Measurements from ENCODE around the gene MPRIP.

The MPRIP gene

GRCh38 chr17:17161121-17161520, 118.9 kb downstream of the MPRIP start:
- FAIRE-seq (no peak), DNase-seq (ENCODE audit: low spot score) (no peak)

DNA sequence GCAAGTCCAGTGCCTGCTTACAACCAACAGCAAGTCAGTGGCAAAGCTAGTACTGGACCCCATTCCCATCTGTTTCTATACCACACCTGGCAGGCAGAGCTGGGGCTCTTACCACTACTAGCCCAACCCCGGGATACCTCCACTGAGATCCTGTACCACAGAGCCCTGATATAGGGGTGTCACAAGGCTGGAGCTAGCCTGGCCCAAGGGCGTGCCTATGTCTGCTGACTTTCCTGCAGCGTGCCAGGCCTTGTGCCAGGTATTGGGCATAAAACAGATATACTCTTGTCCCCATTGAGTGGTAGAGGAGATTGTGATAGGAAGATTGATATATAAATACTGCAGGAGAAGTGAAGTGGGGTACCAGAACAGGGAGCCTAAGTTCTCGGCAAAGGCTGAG, 119.5 kb downstream of the MPRIP start:
- FAIRE-seq: no peak

GRCh38 chr17:17164156-17164555, 121.9 kb downstream of the MPRIP start:
- FAIRE-seq (no peak), DNase-seq (ENCODE audit: low spot score) (no peak)

More for the DNA sequence above, 119.5 kb downstream of the MPRIP start:
- DNase-seq (ENCODE audit: low spot score): no peak

DNA sequence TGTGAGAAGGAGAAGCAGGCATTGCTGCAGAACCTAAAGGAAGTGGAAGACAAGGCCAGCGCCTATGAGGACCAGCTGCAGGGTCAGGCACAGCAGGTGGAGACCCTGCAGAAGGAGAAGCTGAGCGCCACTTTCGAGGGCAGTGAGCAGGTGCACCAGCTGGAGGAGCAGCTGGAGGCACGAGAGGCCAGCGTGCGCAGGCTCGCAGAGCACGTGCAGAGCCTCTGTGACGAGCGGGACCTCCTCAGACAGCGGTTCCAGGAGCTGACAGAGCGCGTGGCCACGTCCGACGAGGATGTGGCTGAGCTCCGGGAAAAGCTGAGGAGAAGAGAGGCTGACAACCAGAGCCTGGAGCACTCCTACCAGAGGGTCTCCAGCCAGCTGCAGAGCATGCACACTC, 122.4 kb downstream of the MPRIP start:
- DNase-seq (ENCODE audit: low spot score) (no peak), FAIRE-seq (no peak)

- FAIRE-seq (no peak), DNase-seq (ENCODE audit: low spot score) (no peak)
These were observed 123.5 kb downstream of the MPRIP start for GRCh38 chr17:17165666-17166308.

DNA sequence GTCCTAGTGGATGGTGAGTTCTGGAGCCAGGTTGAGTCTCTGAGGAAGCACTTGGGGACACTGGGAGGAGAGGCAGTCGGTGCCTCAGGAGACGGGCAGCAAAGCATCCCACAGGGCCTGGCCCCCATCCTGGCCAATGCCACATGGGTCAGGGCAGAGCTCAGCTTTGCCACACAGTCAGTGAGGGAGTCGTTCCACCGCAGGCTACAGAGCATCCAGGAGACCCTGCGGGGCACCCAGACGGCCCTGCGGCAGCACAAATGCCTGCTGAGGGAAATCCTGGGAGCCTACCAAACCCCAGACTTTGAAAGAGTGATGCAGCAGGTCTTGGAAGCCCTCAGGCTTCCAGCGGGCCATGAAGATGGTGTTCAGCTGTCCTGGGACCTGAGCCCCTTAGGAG, 124.2 kb downstream of the MPRIP start:
- FAIRE-seq (no peak), DNase-seq (ENCODE audit: low spot score) (no peak)

DNA sequence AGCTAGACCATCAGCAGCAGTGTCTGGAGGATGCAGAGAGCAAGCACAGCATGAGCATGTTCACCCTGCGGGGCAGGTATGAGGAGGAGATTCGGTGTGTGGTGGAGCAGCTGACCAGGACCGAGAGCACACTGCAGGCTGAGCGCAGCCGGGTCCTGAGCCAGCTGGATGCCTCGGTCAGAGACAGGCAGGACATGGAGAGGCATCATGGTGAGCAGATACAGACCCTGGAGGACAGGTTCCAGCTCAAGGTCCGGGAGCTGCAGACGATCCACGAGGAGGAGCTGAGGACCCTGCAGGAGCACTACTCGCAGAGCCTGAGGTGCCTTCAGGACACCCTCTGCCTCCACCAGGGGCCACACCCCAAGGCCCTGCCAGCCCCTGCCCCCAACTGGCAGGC, 125.1 kb downstream of the MPRIP start:
- FAIRE-seq (peak; percentile 23), DNase-seq (ENCODE audit: low spot score) (no peak)

DNA sequence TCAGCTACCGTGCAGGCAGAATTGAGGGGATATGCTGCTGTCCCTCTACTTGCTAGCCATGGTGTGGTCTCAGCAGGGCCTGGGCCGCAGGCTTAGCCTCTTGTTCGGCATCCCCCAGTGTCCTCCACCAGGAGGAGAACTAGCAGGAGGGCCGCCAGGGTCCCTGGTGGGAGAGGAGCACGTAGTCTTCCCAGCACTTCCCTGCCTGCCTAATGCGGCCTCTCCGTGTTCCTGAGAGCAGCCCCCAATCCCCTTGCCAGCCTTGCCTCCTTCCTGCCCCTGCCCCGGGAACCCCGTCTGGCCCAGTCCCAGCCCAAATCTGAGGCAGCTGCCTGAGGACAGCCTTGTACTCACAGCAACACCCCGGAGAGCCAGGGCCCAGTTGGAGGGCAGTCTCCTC, 125.7 kb downstream of the MPRIP start:
- DNase-seq (ENCODE audit: low spot score) (no peak), FAIRE-seq (no peak)

DNA sequence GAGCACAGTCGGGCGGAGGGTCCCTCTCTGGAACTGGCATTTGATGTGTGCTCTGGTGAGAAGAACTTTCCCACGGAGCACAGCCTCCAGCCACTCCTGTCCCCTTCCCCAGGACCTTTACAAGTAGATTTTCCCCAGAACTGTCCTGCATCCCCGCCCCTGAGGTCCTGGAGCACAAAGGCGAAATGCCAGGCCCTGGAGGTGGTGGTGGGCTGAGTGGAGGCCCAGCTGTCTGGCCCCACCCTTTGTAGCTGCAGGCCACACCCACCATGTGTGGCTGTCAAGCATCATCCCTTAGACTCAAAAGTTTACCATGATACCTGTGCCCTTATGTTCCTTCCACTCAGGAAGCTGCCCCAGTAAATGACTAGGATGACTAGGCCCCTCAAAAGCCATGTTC, 126.1 kb downstream of the MPRIP start:
- DNase-seq (ENCODE audit: low spot score) (no peak), FAIRE-seq (no peak)

GRCh38 chr17:17169396-17169795, 127.1 kb downstream of the MPRIP start:
- DNase-seq (ENCODE audit: low spot score): no peak
- no peak for FAIRE-seq

GRCh38 chr17:17170346-17170985, 128.2 kb downstream of the MPRIP start:
- FAIRE-seq (no peak), DNase-seq (ENCODE audit: low spot score) (no peak)

DNA sequence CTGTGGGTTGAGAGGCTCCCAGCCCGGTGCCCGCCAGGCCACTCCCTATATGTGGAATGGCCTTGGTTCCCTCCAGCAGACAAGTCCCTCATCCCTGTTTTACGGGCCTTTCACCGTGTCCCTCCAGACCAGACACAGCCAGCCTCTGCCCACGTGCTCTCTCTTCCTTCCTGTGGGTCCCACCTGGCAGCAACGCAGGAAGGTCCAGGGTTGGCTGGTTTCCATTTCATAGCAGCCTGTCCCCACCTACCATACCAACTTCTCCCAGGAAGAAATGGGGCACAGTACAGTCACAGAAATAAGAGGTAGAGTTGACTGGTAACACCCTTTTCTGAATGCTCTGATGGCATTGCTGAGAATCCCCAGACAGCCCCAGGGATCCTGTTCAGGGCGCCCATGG, 128.9 kb downstream of the MPRIP start:
- DNase-seq (ENCODE audit: low spot score) (no peak), FAIRE-seq (no peak)

- DNase-seq (ENCODE audit: low spot score): no peak
- FAIRE-seq: no peak
These were observed 130.0 kb downstream of the MPRIP start for GRCh38 chr17:17172001-17172939.

GRCh38 chr17:17172990-17173389, 130.7 kb downstream of the MPRIP start:
- no peak for FAIRE-seq
- no peak for DNase-seq (ENCODE audit: low spot score)

DNA sequence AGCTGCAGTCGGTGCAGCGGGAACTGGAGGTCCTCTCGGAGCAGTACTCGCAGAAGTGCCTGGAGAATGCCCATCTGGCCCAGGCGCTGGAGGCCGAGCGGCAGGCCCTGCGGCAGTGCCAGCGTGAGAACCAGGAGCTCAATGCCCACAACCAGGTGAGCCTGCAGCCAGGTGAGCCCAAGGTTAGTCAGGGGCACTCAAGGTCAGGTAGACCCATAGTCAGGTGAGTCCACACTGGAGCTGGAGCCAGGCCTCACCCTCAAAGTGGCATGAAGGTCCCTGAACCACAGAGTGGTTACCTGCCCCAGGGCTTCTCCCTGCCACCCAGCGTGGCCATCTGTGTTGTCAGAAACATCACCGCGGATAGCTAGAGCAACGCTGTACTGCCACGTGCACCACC, 131.7 kb downstream of the MPRIP start:
- FAIRE-seq (no peak), DNase-seq (ENCODE audit: low spot score) (no peak)

DNA sequence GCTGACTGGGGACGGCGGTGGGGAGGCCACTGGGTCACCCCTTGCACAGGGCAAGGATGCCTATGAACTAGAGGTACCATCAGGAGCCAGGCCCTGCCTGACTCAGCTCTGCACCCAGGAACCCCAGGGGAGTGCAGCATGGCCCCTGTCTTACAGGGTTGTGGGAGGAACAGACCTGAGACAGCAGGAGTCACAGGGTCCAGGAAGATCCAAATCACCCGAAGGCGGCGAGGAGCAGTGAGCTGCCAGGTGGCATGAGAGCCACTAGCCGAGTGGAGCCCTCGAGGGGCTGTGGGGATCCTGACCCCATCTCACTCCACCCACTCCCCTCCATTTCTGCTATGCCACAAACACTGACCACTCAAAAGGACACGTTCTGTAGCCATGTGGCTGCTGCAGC, 133.1 kb downstream of the MPRIP start:
- no peak for FAIRE-seq
- DNase-seq (ENCODE audit: low spot score): no peak

DNA sequence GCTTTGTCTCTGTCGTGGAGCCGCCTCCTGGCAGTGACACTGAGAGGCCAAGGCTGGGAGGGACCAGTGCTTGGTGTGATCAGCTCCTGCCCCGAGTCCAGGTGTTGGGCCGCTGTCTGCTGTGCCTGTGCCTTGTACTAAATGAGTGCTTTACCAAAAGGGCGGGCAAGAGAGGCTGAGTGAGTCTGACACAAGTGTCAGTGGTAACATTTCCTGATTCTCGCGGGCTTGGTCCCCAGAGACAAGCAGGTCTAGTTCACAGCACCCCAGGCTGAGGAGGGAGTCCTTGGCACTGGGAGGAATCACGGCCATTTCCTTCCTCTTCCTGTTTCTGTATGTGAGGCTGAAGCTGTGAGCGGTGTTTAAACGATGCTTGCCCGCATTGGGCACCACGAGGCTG, 133.7 kb downstream of the MPRIP start:
- FAIRE-seq (no peak), DNase-seq (ENCODE audit: low spot score) (no peak)

DNA sequence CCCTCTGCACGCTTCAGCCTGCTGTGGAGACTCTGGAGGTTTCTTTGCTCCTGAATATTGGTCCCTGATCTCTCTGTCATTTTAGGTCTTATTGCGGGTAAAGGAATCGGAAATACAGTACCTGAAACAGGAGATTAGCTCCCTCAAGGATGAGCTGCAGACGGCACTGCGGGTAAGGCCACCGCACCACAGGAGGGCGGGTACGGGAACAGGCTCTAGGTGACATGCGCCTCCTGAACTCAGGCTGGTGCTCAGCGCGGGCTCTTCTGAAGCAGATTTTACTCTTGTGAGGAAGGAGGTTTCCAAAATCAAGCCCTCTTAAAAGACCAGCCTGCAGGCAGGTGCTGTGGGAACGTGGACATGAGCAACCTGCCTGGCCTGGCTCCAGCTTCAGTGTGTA, 134.1 kb downstream of the MPRIP start:
- FAIRE-seq: no peak

DNA sequence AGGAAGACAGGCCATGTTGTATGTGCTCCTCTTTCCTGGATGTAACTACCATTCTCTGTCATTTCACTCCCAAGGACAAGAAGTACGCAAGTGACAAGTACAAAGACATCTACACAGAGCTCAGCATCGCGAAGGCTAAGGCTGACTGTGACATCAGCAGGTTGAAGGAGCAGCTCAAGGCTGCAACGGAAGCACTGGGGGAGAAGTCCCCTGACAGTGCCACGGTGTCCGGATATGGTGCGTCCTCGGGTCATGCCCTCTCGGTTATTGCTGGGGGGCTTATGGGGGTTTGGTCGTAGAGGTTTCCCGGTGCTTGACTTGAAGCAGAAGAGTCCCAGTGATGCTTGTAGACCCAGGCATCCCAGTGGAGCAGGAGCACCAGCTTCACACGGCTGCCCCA, 134.9 kb downstream of the MPRIP start:
- DNase-seq (ENCODE audit: low spot score) (no peak), FAIRE-seq (no peak)

More for the DNA sequence above, 134.1 kb downstream of the MPRIP start:
- no peak for DNase-seq (ENCODE audit: low spot score)

GRCh38 chr17:17179371-17179827, 137.1 kb downstream of the MPRIP start:
- FAIRE-seq: no peak
- DNase-seq (ENCODE audit: low spot score): no peak

DNA sequence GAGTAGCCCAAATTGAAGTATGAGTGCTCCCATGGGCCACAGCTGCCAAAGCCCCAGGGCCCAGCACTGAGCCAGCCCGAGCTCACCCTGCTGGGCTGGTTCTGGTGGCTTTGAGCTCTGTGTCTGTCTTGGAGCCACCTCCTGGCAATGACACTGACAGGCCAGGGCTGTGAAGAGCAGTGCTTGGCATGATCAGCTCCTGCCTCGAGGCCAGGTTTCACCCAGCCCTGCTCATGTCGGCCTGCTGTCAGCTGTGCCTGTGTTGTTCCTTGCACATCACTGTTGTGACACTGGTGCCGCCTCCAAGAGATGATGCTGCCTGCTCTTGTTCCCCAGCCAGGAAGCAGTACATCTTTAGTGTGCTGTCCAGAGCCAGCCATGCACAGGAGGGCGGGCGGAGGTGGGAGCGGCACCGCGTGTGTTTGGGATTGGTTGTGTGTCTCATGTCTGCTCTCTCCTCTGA, 137.9 kb downstream of the MPRIP start:
- DNase-seq (ENCODE audit: low spot score): no peak
- no peak for FAIRE-seq
